Esophagus (tissue), 2 donors: ENCODE data around the gene GRXCR2. TPM values are rescaled to one million over a fixed set of nuclear protein-coding genes. Genes with fewer than 3 reads are reported as not detected.
A peak's percentile ranks its signal among the peaks of the same experiment; 100 is the strongest.
"Not testable (repeated sequence)": the region's sequence is repeated elsewhere in the genome, so short reads cannot be mapped to it uniquely, and the experiment has no call there.

ENCODE experiments used
- H3K27ac ChIP-seq, 2 donors: one replicate each; pipeline ENCODE4 v1.5.1; 2013; ENCODE audit warnings: low read depth in 2 of 2, mild to moderate bottlenecking in 2 of 2, inconsistent platforms in 1 of 2, low read length in 1 of 2, moderate library complexity in 1 of 2
- H3K27me3 ChIP-seq, 2 donors: one replicate each; pipeline ENCODE4 v1.6.1; 2013; ENCODE audit warnings: low read length in 2 of 2, control low read depth in 1 of 2, mild to moderate bottlenecking in 1 of 2; ENCODE audit not compliant: insufficient read depth in 2 of 2, control insufficient read depth in 1 of 2
- H3K36me3 ChIP-seq, 2 donors: one replicate each; pipeline ENCODE4 v1.6.1; 2013; ENCODE audit warnings: low read length in 1 of 2; ENCODE audit not compliant: control insufficient read depth in 2 of 2, insufficient read depth in 2 of 2
- H3K4me1 ChIP-seq, 2 donors: one replicate each; pipeline ENCODE4 v1.6.1; 2013; ENCODE audit warnings: low read length in 1 of 2; ENCODE audit not compliant: control insufficient read depth in 2 of 2, insufficient read depth in 2 of 2
- H3K4me3 ChIP-seq, 2 donors: one replicate each; pipeline ENCODE4 v1.5.1; 2013; ENCODE audit warnings: low read length in 2 of 2, mild to moderate bottlenecking in 2 of 2, low read depth in 1 of 2, moderate library complexity in 1 of 2
- H3K9me3 ChIP-seq, 2 donors: one replicate each; pipeline ENCODE4 v1.6.1; 2013; ENCODE audit warnings: mild to moderate bottlenecking in 2 of 2, low read depth in 1 of 2, low read length in 1 of 2, moderate library complexity in 1 of 2; ENCODE audit not compliant: control insufficient read depth in 2 of 2, insufficient read depth in 1 of 2
- WGBS, 2 donors: extraction: QIAGEN DNeasy Blood & Tissue Kit; methylation state at CpG; one replicate each; pipeline ENCODE4 v1.1.7; 2013; 5-methylcytosine and 5-hydroxymethylcytosine counted together
- polyA plus RNA-seq, 2 donors: library from polyadenylated mRNA; stranded (reverse); fragments of 200-250 nt; gene quantifications; one replicate each; pipeline ENCODE4 v1.2.3, GENCODE V29; 2013
- donor health status: healthy with polysubstance abuse.
- donor health status: Bipolar disorder and iron deficiency.

The GRXCR2 gene
- polyA plus RNA-seq, 2 donors: 0.02 to 0.04 TPM

GRCh38 chr5:145847499-145848497, 25.0 kb downstream of the GRXCR2 start:
- H3K27ac ChIP-seq: no peak overlapping the region
- no peak overlapping the region for H3K4me3 ChIP-seq
- WGBS, 2 donors: 86% methylated on average over 6 of the region's 6 CpGs
- no peaks in the 10 kb centered on the region for H3K9me3 ChIP-seq
- no peaks in the 10 kb centered on the region for H3K27me3 ChIP-seq
- no peaks in the 10 kb centered on the region for H3K36me3 ChIP-seq
- no peaks in the 10 kb centered on the region for H3K4me1 ChIP-seq

GRCh38 chr5:145846081-145846480, 26.7 kb downstream of the GRXCR2 start:
- Histone ChIP-seq H3K4me3 (no peak overlapping the region), H3K36me3 (no peaks in the 10 kb centered on the region), H3K4me1 (no peaks in the 10 kb centered on the region), H3K27ac (no peak overlapping the region), H3K9me3 (no peaks in the 10 kb centered on the region), H3K27me3 (no peaks in the 10 kb centered on the region)
- 56 to 74% methylated on average over 3 of the region's 3 CpGs for WGBS, 2 donors

GRCh38 chr5:145841299-145841698, 31.5 kb downstream of the GRXCR2 start:
- no peaks in the 10 kb centered on the region for H3K4me1 ChIP-seq
- no peaks in the 10 kb centered on the region for H3K36me3 ChIP-seq
- no peaks in the 10 kb centered on the region for H3K9me3 ChIP-seq
- no peak overlapping the region for H3K27ac ChIP-seq
- no peak overlapping the region for H3K4me3 ChIP-seq
- H3K27me3 ChIP-seq: no peaks in the 10 kb centered on the region

GRCh38 chr5:145840458-145841132, 32.2 kb downstream of the GRXCR2 start:
- Histone ChIP-seq H3K4me3 (no peak overlapping the region), H3K27ac (no peak overlapping the region), H3K4me1 (no peaks in the 10 kb centered on the region), H3K36me3 (no peaks in the 10 kb centered on the region), H3K27me3 (no peaks in the 10 kb centered on the region), H3K9me3 (no peaks in the 10 kb centered on the region)
- WGBS, 2 donors: 89 to 94% methylated on average over 3 of the region's 3 CpGs

GRCh38 chr5:145838276-145838675, 34.5 kb downstream of the GRXCR2 start:
- H3K4me1 ChIP-seq: no peaks in the 10 kb centered on the region
- no peak overlapping the region for H3K4me3 ChIP-seq
- 59 to 69% methylated on average over 6 of the region's 6 CpGs for WGBS, 2 donors
- H3K27me3 ChIP-seq: no peaks in the 10 kb centered on the region
- H3K9me3 ChIP-seq: no peaks in the 10 kb centered on the region
- H3K27ac ChIP-seq: no peak overlapping the region
- H3K36me3 ChIP-seq: no peaks in the 10 kb centered on the region

GRCh38 chr5:145836241-145836640, 36.6 kb downstream of the GRXCR2 start:
- not testable (repeated sequence) for H3K4me3 ChIP-seq, H3K27me3 ChIP-seq, H3K36me3 ChIP-seq, H3K4me1 ChIP-seq, H3K9me3 ChIP-seq, H3K27ac ChIP-seq
- 94% methylated on average over 13 of the region's 13 CpGs for WGBS, 2 donors

GRCh38 chr5:145835848-145836239, 37.0 kb downstream of the GRXCR2 start:
- no peaks in the 10 kb centered on the region for H3K36me3 ChIP-seq
- 44 to 53% methylated on average over 18 of the region's 18 CpGs for WGBS, 2 donors
- no peaks in the 10 kb centered on the region for H3K27me3 ChIP-seq
- peak overlapping the region; percentile 59 to 69 for H3K4me3 ChIP-seq
- peak overlapping the region in 1 of 2 donors; percentile 61 for H3K27ac ChIP-seq
- H3K4me1 ChIP-seq: no peaks in the 10 kb centered on the region
- no peaks in the 10 kb centered on the region for H3K9me3 ChIP-seq

- no peaks in the 10 kb centered on the region for H3K36me3 ChIP-seq
- peak within 1 kb of the TSS; percentile 59 to 69 for H3K4me3 ChIP-seq
- no peaks in the 10 kb centered on the region for H3K27me3 ChIP-seq
- H3K4me1 ChIP-seq: no peaks in the 10 kb centered on the region
- H3K9me3 ChIP-seq: no peaks in the 10 kb centered on the region
- WGBS, 2 donors: 1 to 2% methylated on average over 67 to 71 of the region's 71 CpGs
- peak within 1 kb of the TSS in 1 of 2 donors; percentile 61 for H3K27ac ChIP-seq
Observed at GRCh38 chr5:145834917-145835847, 37.6 kb downstream of the GRXCR2 start, which contains the start of gene PRELID2. Gene PRELID2, minus strand, starts transcription at chr5:145835342. Its CDS starts 91 bp downstream, at chr5:145835251.

GRCh38 chr5:145834554-145834916, 38.3 kb downstream of the GRXCR2 start:
- 17 to 18% methylated on average over 10 of the region's 10 CpGs for whole genome bisulfite sequencing, 2 donors
- H3K27ac ChIP-seq: no peak overlapping the region
- H3K4me1 ChIP-seq: no peaks in the 10 kb centered on the region

More at GRCh38 chr5:145834554-145834916, 38.3 kb downstream of the GRXCR2 start:
- Histone ChIP-seq H3K4me3 (peak overlapping the region; percentile 59 to 69), H3K27me3 (no peaks in the 10 kb centered on the region), H3K36me3 (no peaks in the 10 kb centered on the region), H3K9me3 (no peaks in the 10 kb centered on the region)
